Liver (tissue), 9 donors: ENCODE results near the gene BRD4. TPM values are rescaled to one million over a fixed set of nuclear protein-coding genes. Genes with fewer than 3 reads are reported as not detected.
A peak's percentile ranks its signal among the peaks of the same experiment; 100 is the strongest.

Experiments
- DNase-seq: peaks from one replicate; pipeline ENCODE4 v3.0.0-alpha.2; 2017; ENCODE audit warnings: low spot score
- H3K27ac ChIP-seq, 2 donors: one replicate each; pipeline ENCODE4 v1.7.0; 2013; ENCODE audit warnings: inconsistent platforms in 2 of 2, low read length in 2 of 2, control low read depth in 1 of 2, low read depth in 1 of 2, mild to moderate bottlenecking in 1 of 2
- H3K27me3 ChIP-seq, 4 donors: one replicate each; pipeline versions ENCODE4 v1.6.1 to v1.7.0; 2013; ENCODE audit warnings: low read length in 3 of 4, inconsistent platforms in 1 of 4, mild to moderate bottlenecking in 1 of 4, moderate library complexity in 1 of 4; ENCODE audit not compliant: control insufficient read depth in 4 of 4, insufficient read depth in 4 of 4
- H3K36me3 ChIP-seq, 4 donors: one replicate each; pipeline versions ENCODE4 v1.6.1 to v1.7.0; 2013; ENCODE audit warnings: low read length in 3 of 4, mild to moderate bottlenecking in 3 of 4, low read depth in 1 of 4, moderate library complexity in 1 of 4; ENCODE audit not compliant: control insufficient read depth in 4 of 4, insufficient read depth in 3 of 4
- H3K4me1 ChIP-seq, 4 donors: one replicate each; pipeline versions ENCODE4 v1.6.1 to v1.7.0; 2013; ENCODE audit warnings: low read length in 3 of 4, mild to moderate bottlenecking in 3 of 4, moderate library complexity in 1 of 4; ENCODE audit not compliant: control insufficient read depth in 4 of 4, insufficient read depth in 4 of 4
- H3K4me3 ChIP-seq, 3 donors: one replicate each; pipeline versions ENCODE4 v1.6.1 to v1.7.0; 2013; ENCODE audit warnings: low read length in 3 of 3, control low read depth in 1 of 3, low read depth in 1 of 3, mild to moderate bottlenecking in 1 of 3
- H3K9ac ChIP-seq, 2 donors: one replicate each; pipeline ENCODE4 v1.7.0; 2013; ENCODE audit warnings: low read length in 2 of 2, mild to moderate bottlenecking in 2 of 2, moderate library complexity in 2 of 2, control low read depth in 1 of 2, low read depth in 1 of 2
- H3K9me3 ChIP-seq, 4 donors: one replicate each; pipeline versions ENCODE4 v1.6.1 to v1.7.0; 2013; ENCODE audit warnings: low read length in 3 of 4; ENCODE audit not compliant: control insufficient read depth in 4 of 4
- ATF3 ChIP-seq: IDR thresholded peaks from 2 replicates; pipeline ENCODE4 v1.6.1; 2016; ENCODE audit warnings: antibody characterized with exemption
- EGR1 ChIP-seq, 2 donors: IDR thresholded peaks; 2 replicates each; pipeline ENCODE4 v1.6.1; 2016 to 2018; ENCODE audit warnings: antibody characterized with exemption in 2 of 2, low read depth in 2 of 2
- FOXA1 ChIP-seq: IDR thresholded peaks from 2 replicates; pipeline ENCODE4 v1.6.1; 2016; ENCODE audit warnings: antibody characterized with exemption
- FOXA2 ChIP-seq: IDR thresholded peaks from 2 replicates; pipeline ENCODE4 v1.6.1; 2016; ENCODE audit warnings: antibody characterized with exemption
- GABPA ChIP-seq, 2 donors: IDR thresholded peaks in 1 of 2; conservative IDR thresholded peaks in 1 of 2; 2 replicates each; pipeline ENCODE4 v1.6.1; 2016; ENCODE audit warnings: antibody characterized with exemption in 2 of 2, mild to moderate bottlenecking in 1 of 2, moderate library complexity in 1 of 2
- HNF4A ChIP-seq, 2 donors: conservative IDR thresholded peaks; 2 replicates each; pipeline ENCODE4 v1.6.1; 2016; ENCODE audit warnings: antibody characterized with exemption in 2 of 2, mild to moderate bottlenecking in 2 of 2
- HNF4G ChIP-seq: IDR thresholded peaks from 2 replicates; pipeline ENCODE4 v1.6.1; 2016; ENCODE audit warnings: antibody characterized with exemption
- JUND ChIP-seq, 2 donors: IDR thresholded peaks; 2 replicates each; pipeline ENCODE4 v1.6.1; 2016; ENCODE audit warnings: antibody characterized with exemption in 2 of 2
- MAX ChIP-seq: IDR thresholded peaks from 2 replicates; pipeline ENCODE4 v1.6.1; 2016; ENCODE audit warnings: antibody characterized with exemption
- NR2F2 ChIP-seq: IDR thresholded peaks from 2 replicates; pipeline ENCODE4 v1.6.1; 2016; ENCODE audit warnings: antibody characterized with exemption
- RAD21 ChIP-seq, 2 donors: IDR thresholded peaks; 2 replicates each; pipeline ENCODE4 v1.6.1; 2016; ENCODE audit warnings: antibody characterized with exemption in 2 of 2, mild to moderate bottlenecking in 2 of 2
- REST ChIP-seq: IDR thresholded peaks from 2 replicates; pipeline ENCODE4 v1.6.1; 2016; ENCODE audit warnings: antibody characterized with exemption, mild to moderate bottlenecking
- RXRA ChIP-seq, 2 donors: IDR thresholded peaks; 2 replicates each; pipeline ENCODE4 v1.6.1; 2017 to 2018; ENCODE audit warnings: antibody characterized with exemption in 2 of 2, mild to moderate bottlenecking in 1 of 2
- SP1 ChIP-seq: IDR thresholded peaks from 2 replicates; pipeline ENCODE4 v1.6.1; 2018; ENCODE audit warnings: antibody characterized with exemption, mild to moderate bottlenecking
- TAF1 ChIP-seq: conservative IDR thresholded peaks from 2 replicates; pipeline ENCODE4 v1.6.1; 2016; ENCODE audit warnings: antibody characterized with exemption, mild to moderate bottlenecking
- YY1 ChIP-seq: IDR thresholded peaks from 2 replicates; pipeline ENCODE4 v1.6.1; 2016; ENCODE audit warnings: antibody characterized with exemption, mild to moderate bottlenecking
- ZBTB33 ChIP-seq: IDR thresholded peaks from 2 replicates; pipeline ENCODE4 v1.6.1; 2016; ENCODE audit warnings: antibody characterized with exemption
- WGBS: extraction: QIAGEN DNeasy Blood & Tissue Kit; methylation state at CpG from one replicate; pipeline ENCODE4 v1.1.7; 2013; 5-methylcytosine and 5-hydroxymethylcytosine counted together
- polyA plus RNA-seq, 2 donors: library from polyadenylated mRNA; stranded (reverse) in 1 of 2; unstranded in 1 of 2; fragments of 200-250 nt in 1 of 2; fragments of >200 nt in 1 of 2; fragmentation: Nextera tagmentation in 1 of 2; extraction: Ambion mirVana in 1 of 2; gene quantifications; one replicate each; pipeline versions ENCODE4 v1.2.1 to v1.2.3, GENCODE V29; 2013 to 2015
- total RNA-seq, 2 donors: library from RNA; depleted of rRNA; stranded (reverse); fragments of >200 nt; gene quantifications; one replicate each; pipeline ENCODE4 v1.2.3, GENCODE V29; 2014
- donor health status: healthy.
- donor health status: healthy.
- donor health status: healthy.
- donor health status: healthy.
- donor health status: healthy.

The BRD4 gene
- total and polyA plus RNA-seq, 4 donors = 13.6 to 25.8 (median 20.5) TPM

GRCh38 chr19:15379083-15379998 is 47.0 kb upstream of the BRD4 start, which contains the start of gene AKAP8:
Gene AKAP8 (minus strand): TSS chr19:15379787. CDS start chr19:15379731, 56 bp downstream.
- H3K4me1 ChIP-seq = peaks cover 18 to 44% (median 35%) of the 10 kb centered on the region in 4 donors
- peak; percentile 94 for TF ChIP-seq YY1
- TF ChIP-seq SP1 = peak; percentile 52
- no peak for TF ChIP-seq HNF4G
- peak; percentile 99 for DNase-seq
- H3K36me3 ChIP-seq = peaks cover 0 to 5% (median 2%) of the 10 kb centered on the region in 4 donors
- H3K9ac ChIP-seq = peak within 1 kb of the TSS; percentile 82 to 92
- no peaks in the 10 kb centered on the region for H3K27me3 ChIP-seq
- under 1% methylated on average over 111 of the region's 111 CpGs for WGBS
- peak within 1 kb of the TSS; percentile 92 to 98 for H3K27ac ChIP-seq
- peak within 1 kb of the TSS; percentile 85 to 98 (median 96) for H3K4me3 ChIP-seq
- H3K9me3 ChIP-seq = no peaks in the 10 kb centered on the region

GRCh38 chr19:15378534-15379082 is 46.3 kb upstream of the BRD4 start:
- TF ChIP-seq YY1 = no peak
- no peak for TF ChIP-seq SP1
- peak in 1 of 2 donors; percentile 28 for TF ChIP-seq RAD21 (IDR thresholded peaks at IDR 0.05)
- TF ChIP-seq HNF4G = no peak
- peak in 1 of 2 donors; percentile 17 for TF ChIP-seq RXRA (IDR thresholded peaks at IDR 0.05)
- no peak for TF ChIP-seq TAF1
- TF ChIP-seq FOXA2 = no peak
- H3K4me1 ChIP-seq = peaks cover 23 to 50% (median 39%) of the 10 kb centered on the region in 4 donors
- no peaks in the 10 kb centered on the region for H3K27me3 ChIP-seq
- under 1% methylated on average over 22 of the region's 22 CpGs for whole genome bisulfite sequencing
- peaks cover 0 to 5% (median 2%) of the 10 kb centered on the region in 4 donors for H3K36me3 ChIP-seq
- H3K27ac ChIP-seq = peak overlapping the region; percentile 92 to 98
- peak overlapping the region; percentile 85 to 98 (median 96) for H3K4me3 ChIP-seq
- H3K9ac ChIP-seq = peak overlapping the region; percentile 82 to 92
- no peak for DNase-seq
- no peaks in the 10 kb centered on the region for H3K9me3 ChIP-seq

- Histone ChIP-seq H3K9ac (peak overlapping the region in 1 of 2 donors; percentile 28), H3K27ac (peak overlapping the region; percentile 67 to 89), H3K9me3 (no peaks in the 10 kb centered on the region), H3K36me3 (peaks cover 6 to 33% (median 17%) of the 10 kb centered on the region in 4 donors), H3K4me1 (peaks cover 23 to 43% (median 35%) of the 10 kb centered on the region in 4 donors), H3K27me3 (no peaks in the 10 kb centered on the region), H3K4me3 (peak overlapping the region in 1 of 3 donors; percentile 29)
- no peak for DNase-seq
- 31% methylated on average over 24 of the region's 24 CpGs for WGBS
- TF ChIP-seq HNF4A (conservative IDR thresholded peaks at IDR 0.05) (peak; percentile 68 to 72), ZBTB33 (no peak), SP1 (peak; percentile 72), EGR1 (IDR thresholded peaks at IDR 0.05; ENCODE audit: low read depth in 2 of 2) (peak in 1 of 2 donors; percentile 15), JUND (IDR thresholded peaks at IDR 0.05) (peak in 1 of 2 donors; percentile 51), FOXA2 (no peak), HNF4G (no peak), RAD21 (IDR thresholded peaks at IDR 0.05) (peak; percentile 47 to 72), TAF1 (no peak), GABPA (IDR thresholded peaks at IDR 0.05 in 1 of 2, conservative IDR thresholded peaks at IDR 0.05 in 1 of 2) (peak in 1 of 2 donors; percentile 12), MAX (peak; percentile 84), ATF3 (no peak), REST (peak; percentile 19), FOXA1 (no peak), NR2F2 (peak; percentile 95), YY1 (peak; percentile 54), RXRA (IDR thresholded peaks at IDR 0.05) (peak; percentile 82 to 83)
Measured at GRCh38 chr19:15374796-15375440, 42.6 kb upstream of the BRD4 start.
